HepG2 (cell line): ENCODE measurements around the gene SHQ1. TPM values are rescaled to one million over a fixed set of nuclear protein-coding genes. Genes with fewer than 3 reads are reported as not detected.

Experiments
- ATAC-seq: fragments of 200-7000 bp; cut with Tn5 transposase; 3 replicates; pipeline ENCODE4 v1.9.1; 2020; ENCODE audit warnings: mild to moderate bottlenecking, moderate library complexity
- BruUV-seq: library from RNA; stranded (reverse); fragments of 400-500 nt; replicated peaks from 2 replicates; lab custom pipeline; 2021; lab: Mats Ljungman, UMichigan
- CTCF ChIA-PET: fragments of 300-600 bp; formaldehyde crosslinking; extraction: SDS; loops from one replicate; lab custom pipeline; 2021; ENCODE audit warnings: low total read pairs, inconsistent platforms, low intra/inter-chr PET ratio; lab: Yijun Ruan, JAX
- POLR2A ChIA-PET: fragments of 350-600 bp; sonication (Branson Sonifier 250); formaldehyde crosslinking; loops from one replicate; lab custom pipeline; 2020; ENCODE audit warnings: antibody characterized with exemption, inconsistent platforms; lab: Yijun Ruan, JAX
- DNase-seq: peaks from one replicate; pipeline ENCODE4 v3.0.0-alpha.2; 2015; ENCODE audit warnings: low spot score
- FAIRE-seq: peaks from 3 replicates; lab custom pipeline; 2011; peaks lifted over from hg19 to GRCh38; lab: Jason Lieb, UNC
- H2AFZ ChIP-seq: one replicate; pipeline ENCODE4 v1.6.1; 2011; ENCODE audit warnings: low read length, inconsistent platforms
- H3K27ac ChIP-seq: fragments of 300-600 bp; 3 replicates; pipeline ENCODE4 v1.8.0; 2011; ENCODE audit warnings: mixed run types, mild to moderate bottlenecking, mixed read lengths, low read length, inconsistent platforms; ENCODE audit not compliant: insufficient read depth; ENCODE audit errors: extremely low read length
- H3K27me3 ChIP-seq, 2 experiments: fragments of 200-600 bp in 1 of 2; 2 replicates in 1 of 2; 3 replicates in 1 of 2; pipeline versions ENCODE4 v1.6.0 to v1.8.0; 2011; ENCODE audit warnings: low read length in 2 of 2, mild to moderate bottlenecking in 2 of 2, moderate library complexity in 2 of 2, inconsistent platforms in 1 of 2; ENCODE audit not compliant: insufficient read depth in 2 of 2, control insufficient read depth in 1 of 2
- H3K36me3 ChIP-seq, 2 experiments: fragments of 200-600 bp in 1 of 2; replicated peaks in 1 of 2; 2 replicates in 1 of 2; 3 replicates in 1 of 2; pipeline versions ENCODE4 v1.5.1 to v1.8.0; 2011; ENCODE audit warnings: low read length in 2 of 2, inconsistent platforms in 1 of 2; ENCODE audit not compliant: insufficient read depth in 2 of 2, control insufficient read depth in 1 of 2
- H3K4me1 ChIP-seq: 2 replicates; pipeline ENCODE4 v1.5.1; 2012; ENCODE audit warnings: low read length, inconsistent platforms; ENCODE audit not compliant: insufficient read depth
- H3K4me2 ChIP-seq: 2 replicates; pipeline ENCODE4 v1.6.0; 2011; ENCODE audit warnings: low read depth, low read length, inconsistent platforms
- H3K4me3 ChIP-seq, 3 experiments: fragments of 200-600 bp in 1 of 3; sonication (generic), shearing (Covaris generic) in 1 of 3; replicated peaks in 1 of 3; 2 replicates each; pipeline ENCODE4 v1.5.1; 2011 to 2016; ENCODE audit warnings: low read length in 3 of 3, inconsistent platforms in 2 of 3, low read depth in 2 of 3, mild to moderate bottlenecking in 2 of 3, control low read depth in 1 of 3, mixed read lengths in 1 of 3; ENCODE audit not compliant: insufficient read depth in 1 of 3
- H3K79me2 ChIP-seq: one replicate; pipeline ENCODE4 v1.6.1; 2011; ENCODE audit warnings: low read length, inconsistent platforms; ENCODE audit not compliant: insufficient read depth
- H3K9ac ChIP-seq: 2 replicates; pipeline ENCODE4 v1.6.0; 2011; ENCODE audit warnings: mild to moderate bottlenecking, low read depth, low read length, inconsistent platforms; ENCODE audit not compliant: insufficient read depth
- H3K9me3 ChIP-seq: 2 replicates; pipeline ENCODE4 v1.5.1; 2012; ENCODE audit warnings: mild to moderate bottlenecking, low read length
- H4K20me1 ChIP-seq: 2 replicates; pipeline ENCODE4 v1.6.0; 2011; ENCODE audit warnings: inconsistent platforms, mild to moderate bottlenecking, low read length, moderate library complexity; ENCODE audit not compliant: insufficient read depth
- AHR ChIP-seq: IDR thresholded peaks from 2 replicates; pipeline ENCODE4 v1.6.1; 2018; ENCODE audit warnings: missing genetic modification reagents, missing compliant biosample characterization
- ATF7 ChIP-seq, 2 experiments: fragments of 450-650 bp in 1 of 2; sonication (generic) in 1 of 2; formaldehyde crosslinking in 1 of 2; IDR thresholded peaks; 2 replicates each; pipeline versions ENCODE4 v1.4.0 to v1.6.1; 2016 to 2020; ENCODE audit warnings: antibody characterized with exemption in 1 of 2, mild to moderate bottlenecking in 1 of 2, missing genetic modification reagents in 1 of 2
- DNMT1 ChIP-seq: sonication (generic); formaldehyde crosslinking; IDR thresholded peaks from 2 replicates; pipeline ENCODE4 v1.5.1; 2020; ENCODE audit warnings: mild to moderate bottlenecking, missing genetic modification reagents
- JUN ChIP-seq: sonication (generic); formaldehyde crosslinking; IDR thresholded peaks from 2 replicates; pipeline ENCODE4 v1.4.0; 2020; ENCODE audit warnings: mild to moderate bottlenecking, missing genetic modification reagents
- JUNB ChIP-seq: sonication (generic); formaldehyde crosslinking; IDR thresholded peaks from 2 replicates; pipeline ENCODE4 v1.8.0; 2022; ENCODE audit warnings: missing genetic modification reagents, mild to moderate bottlenecking, borderline replicate concordance
- MAF1 ChIP-seq: sonication (generic); formaldehyde crosslinking; IDR thresholded peaks from 2 replicates; pipeline ENCODE4 v1.5.0; 2020; ENCODE audit warnings: missing genetic modification reagents, borderline replicate concordance
- MAX ChIP-seq: IDR thresholded peaks from 2 replicates; pipeline ENCODE4 v1.6.1; 2012; ENCODE audit warnings: inconsistent platforms
- NFRKB ChIP-seq: fragments of 450-650 bp; IDR thresholded peaks from 2 replicates; pipeline ENCODE4 v1.6.1; 2017
- PITX1 ChIP-seq: sonication (generic); formaldehyde crosslinking; IDR thresholded peaks from 2 replicates; pipeline ENCODE4 v1.5.1; 2020; ENCODE audit warnings: mild to moderate bottlenecking, missing genetic modification reagents
- SMAD9 ChIP-seq: sonication (generic); formaldehyde crosslinking; IDR thresholded peaks from 2 replicates; pipeline ENCODE4 v1.5.1; 2020; ENCODE audit warnings: mild to moderate bottlenecking, missing genetic modification reagents
- SOX13 ChIP-seq, 3 experiments: fragments of 450-650 bp in 1 of 3; sonication (generic) in 1 of 3; formaldehyde crosslinking in 1 of 3; IDR thresholded peaks in 2 of 3; conservative IDR thresholded peaks in 1 of 3; 2 replicates each; pipeline versions ENCODE4 v1.5.0 to v1.6.1; 2016 to 2020; ENCODE audit warnings: antibody characterized with exemption in 1 of 3, mild to moderate bottlenecking in 1 of 3, missing compliant biosample characterization in 1 of 3, missing genetic modification reagents in 1 of 3, moderate library complexity in 1 of 3
- ZFP36L1 ChIP-seq: sonication (generic); formaldehyde crosslinking; IDR thresholded peaks from 2 replicates; pipeline ENCODE4 v1.8.0; 2022; ENCODE audit warnings: mild to moderate bottlenecking, missing genetic modification reagents, moderate library complexity
- ZNF354B ChIP-seq: sonication (generic); formaldehyde crosslinking; IDR thresholded peaks from 2 replicates; pipeline ENCODE4 v1.8.0; 2022; ENCODE audit warnings: mild to moderate bottlenecking, missing genetic modification reagents
- ZNF577 ChIP-seq: sonication (generic); formaldehyde crosslinking; IDR thresholded peaks from 2 replicates; pipeline ENCODE4 v1.4.0; 2020; ENCODE audit warnings: mild to moderate bottlenecking, low read depth, missing genetic modification reagents, borderline replicate concordance
- WGBS: methylation state at CpG from one replicate; pipeline ENCODE4 v1.1.6; 2017; ENCODE audit warnings: low lambda C conversion rate; 5-methylcytosine and 5-hydroxymethylcytosine counted together
- in situ Hi-C: cut with HindIII; loops from 2 replicates; pipeline ENCODE4 v1.10.0; 2017; ENCODE audit warnings: low pct_unique_long_range_greater_than_20kb; ENCODE audit not compliant: extremely low pct_ligation_motif_present
- intact Hi-C: fragments of 100-400 bp; cut with micrococcal nuclease; formaldehyde crosslinking; loops from one replicate; pipeline ENCODE4 v1.10.0; 2022; ENCODE audit not compliant: unreplicated experiment
- polyA plus RNA-seq, 8 experiments: library from polyadenylated mRNA; depleted of rRNA in 3 of 8; stranded (reverse) in 7 of 8; unstranded in 1 of 8; fragments of >200 nt; fragmentation: Illumina TruSeq in 4 of 8; extraction: Trizol in 4 of 8; gene quantifications; 2 replicates each; pipeline versions ENCODE4 v1.2.1 to v1.2.3, GENCODE V29; 2011 to 2016; ENCODE audit warnings: low read depth in 4 of 8, missing spikeins in 1 of 8, mixed read lengths in 1 of 8; ENCODE audit not compliant: insufficient read depth in 1 of 8
- total RNA-seq, 5 experiments: library from RNA; depleted of rRNA; stranded (reverse); fragments of >200 nt; fragmentation: Illumina TruSeq; extraction: Trizol; gene quantifications; 2 replicates each; pipeline ENCODE4 v1.2.3, GENCODE V29; 2016; ENCODE audit warnings: low read depth in 1 of 5

The SHQ1 gene
- total and polyA plus RNA-seq, 2 of the 13 experiments (the other 11 are each of a cell fraction or from before 2014, with no cell fraction given) = 5.5 to 20.3 TPM

DNA sequence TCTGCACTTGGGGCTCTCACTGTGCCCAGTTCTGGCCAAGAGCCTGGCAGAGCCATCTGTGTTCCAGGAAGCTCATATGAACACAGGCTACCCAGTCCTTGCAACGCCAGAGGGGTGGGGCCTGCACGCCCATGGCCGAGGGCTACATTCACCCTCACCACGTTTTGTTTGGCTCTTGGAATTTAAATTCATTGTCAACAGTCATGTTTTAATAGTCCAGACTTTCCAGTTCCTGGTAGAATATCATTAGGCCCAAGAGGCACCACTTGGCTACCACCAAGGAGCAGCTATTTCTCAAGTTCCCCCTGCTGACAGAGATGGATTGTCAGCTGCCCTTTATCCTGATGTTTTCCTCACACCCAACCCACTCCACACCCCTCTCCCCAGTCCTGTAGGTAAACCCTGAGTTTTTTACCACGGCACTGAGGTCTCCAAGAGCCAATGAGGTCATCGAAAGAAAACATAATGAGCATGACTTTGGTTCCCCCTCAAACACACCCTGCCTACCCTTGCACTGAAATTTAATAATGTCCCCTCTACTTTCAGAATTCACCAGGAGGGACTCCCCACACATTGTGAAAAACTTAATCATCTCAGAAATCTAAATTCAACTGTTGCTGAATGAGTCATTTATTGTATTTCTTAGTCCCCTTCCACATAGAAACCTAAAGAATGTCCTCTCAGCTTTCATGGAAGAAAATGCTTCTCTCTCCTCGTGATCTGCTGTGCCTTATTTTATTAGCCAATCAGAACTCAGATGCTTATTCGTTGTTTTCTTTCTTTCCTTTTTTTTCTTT, 125.1 kb downstream of the SHQ1 start:
- Histone ChIP-seq H3K4me1 (peaks cover 7% of the 10 kb centered on the region), H3K27ac (no peak overlapping the region), H4K20me1 (no peaks in the 10 kb centered on the region), H2AFZ (no peak overlapping the region), H3K9me3 (no peaks in the 10 kb centered on the region), H3K4me2 (no peak overlapping the region), H3K27me3 (no peaks in the 10 kb centered on the region), H3K9ac (no peak overlapping the region), H3K4me3 (no peak overlapping the region), H3K36me3 (no peaks in the 10 kb centered on the region), H3K79me2 (no peaks in the 10 kb centered on the region)
- TF ChIP-seq NFRKB (no peak), ZFP36L1 (CRISPR knock-in tag) (no peak), ZNF354B (CRISPR knock-in tag) (no peak), ATF7 (IDR thresholded peaks at IDR 0.05) (peak; percentile 38; the same call in 1 of the 2 replicates), ATF7 (CRISPR knock-in tag; IDR thresholded peaks at IDR 0.05) (no peak)
- WGBS = 64% methylated on average over 8 of the region's 8 CpGs
- intact Hi-C loops = no loop called here
- BruUV-seq = no TSS peak
- in situ Hi-C loops = no loop called here
- FAIRE-seq (no peak), ATAC-seq (no peak), DNase-seq (no peak)
- POLR2A ChIA-PET = no interaction called here
- CTCF ChIA-PET = no interaction called here

- H3K79me2 ChIP-seq = no peaks in the 10 kb centered on the region
- TF ChIP-seq JUN (CRISPR knock-in tag) = no peak
- TF ChIP-seq PITX1 (CRISPR knock-in tag) = no peak
- TF ChIP-seq DNMT1 = no peak
- no peak for TF ChIP-seq SMAD9 (CRISPR knock-in tag)
- no peak for TF ChIP-seq AHR (CRISPR knock-in tag)
- no peak for TF ChIP-seq JUNB (CRISPR knock-in tag)
- no peak for TF ChIP-seq MAX
- TF ChIP-seq MAF1 (CRISPR knock-in tag) = no peak
- no peak for TF ChIP-seq SOX13 (IDR thresholded peaks at IDR 0.05)
- TF ChIP-seq SOX13 (CRISPR knock-in tag; conservative IDR thresholded peaks at IDR 0.05 in 1 of 2, IDR thresholded peaks at IDR 0.05 in 1 of 2) = no peak
- TF ChIP-seq ZNF577 (CRISPR knock-in tag) = no peak
- TF ChIP-seq, all 625 proteins: peak for 0
- WGBS = 38% methylated on average over 7 of the region's 7 CpGs
- ChIA-PET CTCF (no interaction called here), POLR2A (no interaction called here)
- Histone ChIP-seq H4K20me1 (no peaks in the 10 kb centered on the region), H3K27me3 (no peaks in the 10 kb centered on the region), H3K9ac (no peak overlapping the region), H3K4me2 (no peak overlapping the region), H3K4me1 (no peaks in the 10 kb centered on the region), H3K27ac (no peak overlapping the region), H3K9me3 (no peaks in the 10 kb centered on the region), H3K4me3 (no peak overlapping the region), H3K36me3 (no peaks in the 10 kb centered on the region), H2AFZ (no peak overlapping the region)
- in situ Hi-C loops = no loop called here
- intact Hi-C loops = no loop called here
- no peak for ATAC-seq
- DNase-seq = no peak
- no TSS peak for BruUV-seq
- no peak for FAIRE-seq
These were observed 126.4 kb downstream of the SHQ1 start for GRCh38 chr3:72721683-72722381.
